Measurements from ENCODE around the gene PYROXD2.

DNA sequence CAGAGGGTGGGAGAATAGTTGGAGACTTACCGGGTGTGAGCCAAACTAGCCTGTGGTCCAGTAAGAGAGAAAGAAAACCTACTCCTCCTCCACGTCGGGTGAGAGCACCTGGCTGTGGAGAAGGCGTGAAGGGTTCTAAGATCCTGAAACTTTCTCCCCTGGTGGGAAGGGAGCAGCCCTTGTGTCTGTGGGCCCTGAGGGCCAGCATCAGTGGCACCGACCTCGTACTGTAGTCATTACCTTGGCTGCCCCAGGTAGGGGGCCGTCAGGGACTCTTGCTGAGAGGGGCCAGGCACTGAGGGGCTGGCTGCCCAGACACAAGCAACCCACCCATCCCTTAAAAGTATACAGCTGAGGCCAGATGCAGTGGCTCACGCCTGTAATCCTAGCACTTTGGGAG is 77.5 kb downstream of the PYROXD2 start:
- TF ChIP-seq, protein P1, sequence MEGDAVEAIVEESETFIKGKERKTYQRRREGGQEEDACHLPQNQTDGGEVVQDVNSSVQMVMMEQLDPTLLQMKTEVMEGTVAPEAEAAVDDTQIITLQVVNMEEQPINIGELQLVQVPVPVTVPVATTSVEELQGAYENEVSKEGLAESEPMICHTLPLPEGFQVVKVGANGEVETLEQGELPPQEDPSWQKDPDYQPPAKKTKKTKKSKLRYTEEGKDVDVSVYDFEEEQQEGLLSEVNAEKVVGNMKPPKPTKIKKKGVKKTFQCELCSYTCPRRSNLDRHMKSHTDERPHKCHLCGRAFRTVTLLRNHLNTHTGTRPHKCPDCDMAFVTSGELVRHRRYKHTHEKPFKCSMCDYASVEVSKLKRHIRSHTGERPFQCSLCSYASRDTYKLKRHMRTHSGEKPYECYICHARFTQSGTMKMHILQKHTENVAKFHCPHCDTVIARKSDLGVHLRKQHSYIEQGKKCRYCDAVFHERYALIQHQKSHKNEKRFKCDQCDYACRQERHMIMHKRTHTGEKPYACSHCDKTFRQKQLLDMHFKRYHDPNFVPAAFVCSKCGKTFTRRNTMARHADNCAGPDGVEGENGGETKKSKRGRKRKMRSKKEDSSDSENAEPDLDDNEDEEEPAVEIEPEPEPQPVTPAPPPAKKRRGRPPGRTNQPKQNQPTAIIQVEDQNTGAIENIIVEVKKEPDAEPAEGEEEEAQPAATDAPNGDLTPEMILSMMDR (IDR thresholded peaks at IDR 0.05), result no peak
- TF ChIP-seq POLR2A (IDR thresholded peaks at IDR 0.05), result no peak

Measured in lower leg skin (tissue), 3 donors.